B cell (primary cell): ENCODE measurements around the gene NACAD. TPM values are rescaled to one million over a fixed set of nuclear protein-coding genes. Genes with fewer than 3 reads are reported as not detected.

ENCODE experiments used
- ATAC-seq: fragments of 200-7000 bp; cut with Tn5 transposase; one replicate; pipeline ENCODE4 v1.10.0; 2021; ENCODE audit warnings: low read depth, mild to moderate bottlenecking, moderate number of reproducible peaks, moderate library complexity
- CTCF ChIA-PET: fragments of 350-600 bp; sonication (Branson Sonifier 250); formaldehyde crosslinking; loops from one replicate; lab custom pipeline; 2021; ENCODE audit warnings: antibody characterized with exemption, inconsistent platforms; lab: Charles Lee
- POLR2A ChIA-PET: fragments of 350-600 bp; sonication (Branson Sonifier 250); formaldehyde crosslinking; loops from one replicate; lab custom pipeline; 2021; ENCODE audit warnings: antibody characterized with exemption; lab: Charles Lee
- DNase-seq: peaks from one replicate; pipeline ENCODE4 v3.0.0; 2013
- H2AFZ ChIP-seq: 2 replicates; pipeline ENCODE4 v1.6.1; 2012; ENCODE audit warnings: mild to moderate bottlenecking, low read depth, low read length; ENCODE audit not compliant: insufficient read depth, poor library complexity, severe bottlenecking
- H3K27ac ChIP-seq, 2 donors: 1 replicate in 1 of 2; 2 replicates in 1 of 2; pipeline ENCODE4 v1.5.1; 2012 to 2013; ENCODE audit warnings: low read length in 2 of 2, mild to moderate bottlenecking in 2 of 2, moderate library complexity in 1 of 2
- H3K27me3 ChIP-seq, 4 experiments: fragments of 200-600 bp in 1 of 4; sonication (generic) in 1 of 4; replicated peaks in 1 of 4; 1 replicate in 2 of 4; 2 replicates in 2 of 4; pipeline versions ENCODE4 v1.6.1 to v1.7.0; 2013 to 2016; ENCODE audit warnings: low read length in 3 of 4, mild to moderate bottlenecking in 2 of 4, mixed read lengths in 1 of 4, moderate library complexity in 1 of 4; ENCODE audit not compliant: insufficient read depth in 4 of 4, control insufficient read depth in 3 of 4; ENCODE audit errors: control extremely low read depth in 1 of 4
- H3K36me3 ChIP-seq, 2 experiments: replicated peaks in 1 of 2; 1 replicate in 1 of 2; 2 replicates in 1 of 2; pipeline versions ENCODE4 v1.6.1 to v1.7.1; 2013; ENCODE audit warnings: low read length in 1 of 2; ENCODE audit not compliant: insufficient read depth in 2 of 2, control insufficient read depth in 1 of 2; ENCODE audit errors: control extremely low read depth in 1 of 2, extremely low read depth in 1 of 2
- H3K4me1 ChIP-seq, 2 donors: fragments of 200-600 bp in 1 of 2; sonication (generic) in 1 of 2; 1 replicate in 1 of 2; 2 replicates in 1 of 2; pipeline versions ENCODE4 v1.5.1 to v1.6.1; 2013 to 2017; ENCODE audit warnings: low read length in 2 of 2; ENCODE audit not compliant: control insufficient read depth in 2 of 2, insufficient read depth in 2 of 2
- H3K4me2 ChIP-seq: replicated peaks from 2 replicates; pipeline ENCODE3; 2012; ENCODE audit warnings: mild to moderate bottlenecking, low read depth, low read length; ENCODE audit not compliant: poor library complexity, severe bottlenecking
- H3K4me3 ChIP-seq, 5 experiments: fragments of 200-600 bp in 1 of 5; sonication (generic) in 1 of 5; 1 replicate in 3 of 5; 2 replicates in 2 of 5; pipeline versions ENCODE4 v1.5.1 to v1.7.0; 2011 to 2016; ENCODE audit warnings: low read length in 4 of 5, mild to moderate bottlenecking in 4 of 5, low read depth in 2 of 5, control low read depth in 1 of 5, moderate library complexity in 1 of 5; ENCODE audit not compliant: insufficient read depth in 1 of 5; ENCODE audit errors: control extremely low read depth in 1 of 5, extremely low read depth in 1 of 5
- H3K79me2 ChIP-seq: fragments of 200-600 bp; sonication (generic); one replicate; pipeline ENCODE4 v1.6.0; 2016; ENCODE audit warnings: low read length; ENCODE audit not compliant: control insufficient read depth, insufficient read depth
- H3K9ac ChIP-seq: fragments of 200-600 bp; sonication (generic); 2 replicates; pipeline ENCODE4 v1.6.1; 2017; ENCODE audit warnings: mild to moderate bottlenecking, low read length, moderate library complexity
- H3K9me3 ChIP-seq, 3 donors: one replicate each; pipeline versions ENCODE4 v1.6.1 to v1.7.1; 2013; ENCODE audit warnings: low read length in 2 of 3; ENCODE audit not compliant: control insufficient read depth in 2 of 3, insufficient read depth in 1 of 3; ENCODE audit errors: control extremely low read depth in 1 of 3
- H4K20me1 ChIP-seq: 2 replicates; pipeline ENCODE4 v1.6.0; 2012; ENCODE audit warnings: mild to moderate bottlenecking, low read length; ENCODE audit not compliant: insufficient read depth, control insufficient read depth, poor library complexity, severe bottlenecking
- H3K27ac Mint-ChIP-seq: one replicate; pipeline ENCODE4 v1.8.0; 2021; ENCODE audit warnings: mixed read lengths
- H3K27me3 Mint-ChIP-seq: one replicate; pipeline ENCODE4 v1.8.0; 2021; ENCODE audit warnings: mixed read lengths
- H3K4me1 Mint-ChIP-seq: one replicate; pipeline ENCODE4 v1.8.0; 2021; ENCODE audit warnings: mixed read lengths
- H3K4me3 Mint-ChIP-seq: one replicate; pipeline ENCODE4 v1.8.0; 2021; ENCODE audit warnings: mixed read lengths
- H3K9me3 Mint-ChIP-seq: one replicate; pipeline ENCODE4 v1.8.0; 2022; ENCODE audit warnings: mixed read lengths; ENCODE audit not compliant: insufficient read depth
- CTCF ChIP-seq: fragments of 200-600 bp; IDR thresholded peaks from one replicate; pipeline ENCODE4 v1.8.0; 2022; ENCODE audit warnings: antibody characterized with exemption, mild to moderate bottlenecking
- EZH2 ChIP-seq: IDR thresholded peaks from 2 replicates; pipeline ENCODE4 v1.6.1; 2012; ENCODE audit warnings: borderline replicate concordance, low read depth, mild to moderate bottlenecking, moderate library complexity, low read length; ENCODE audit not compliant: insufficient read depth, poor library complexity, severe bottlenecking
- WGBS: methylation state at CpG from one replicate; pipeline ENCODE4 v1.1.5; 2013; ENCODE audit warnings: missing lambda C conversion rate; ENCODE audit not compliant: insufficient coverage; 5-methylcytosine and 5-hydroxymethylcytosine counted together
- intact Hi-C: fragments of 100-400 bp; cut with micrococcal nuclease; formaldehyde crosslinking; loops from one replicate; pipeline ENCODE4 v1.10.0; 2022
- polyA plus RNA-seq: library from polyadenylated mRNA; depleted of rRNA; stranded (reverse); fragments of >200 nt; gene quantifications from 2 replicates; pipeline ENCODE4 v1.2.3, GENCODE V29; 2012
- total RNA-seq, 2 donors: library from RNA; stranded (reverse); fragments of 120-200 nt in 1 of 2; gene quantifications; 1 replicate in 1 of 2; 2 replicates in 1 of 2; pipeline versions ENCODE4 v1.2.3 to v1.2.4, GENCODE V29; 2013 to 2022

Gene NACAD
- total and polyA plus RNA-seq, 2 donors (not counting 1 experiment from before 2014, with no cell fraction given), result 0.04 to 0.49 TPM

- H3K27ac Mint-ChIP-seq, result no peak overlapping the region
- Histone ChIP-seq H3K36me3 (peaks cover 0 to 66% of the 10 kb centered on the region in 2 experiments), H3K27me3 (no peaks in the 10 kb centered on the region), H2AFZ (no peak overlapping the region), H3K4me2 (no peak overlapping the region), H3K9me3 (no peaks in the 10 kb centered on the region), H3K4me3 (no peak overlapping the region), H3K79me2 (peaks cover 10% of the 10 kb centered on the region), H3K4me1 (no peaks in the 10 kb centered on the region), H3K9ac (no peak overlapping the region), H3K27ac (no peak overlapping the region), H4K20me1 (peaks cover 80% of the 10 kb centered on the region)
- ChIA-PET POLR2A (no interaction called here), CTCF (no interaction called here)
- no peak overlapping the region for H3K4me3 Mint-ChIP-seq
- no peaks in the 10 kb centered on the region for H3K9me3 Mint-ChIP-seq
- DNase-seq (no peak), ATAC-seq (no peak)
- WGBS, result 100% methylated on average over 1 of the region's 1 CpG
- TF ChIP-seq EZH2, result no peak
- no peak for TF ChIP-seq CTCF
- no peaks in the 10 kb centered on the region for H3K4me1 Mint-ChIP-seq
- intact Hi-C loops, result no loop called here
- H3K27me3 Mint-ChIP-seq, result no peaks in the 10 kb centered on the region
Observed at GRCh38 chr7:45075355-45075644, 13.5 kb downstream of the NACAD start.

GRCh38 chr7:45074528-45075354 is 14.0 kb downstream of the NACAD start:
- Mint-ChIP-seq H3K27ac (no peak overlapping the region), H3K4me3 (no peak overlapping the region), H3K9me3 (no peaks in the 10 kb centered on the region), H3K27me3 (no peaks in the 10 kb centered on the region), H3K4me1 (no peaks in the 10 kb centered on the region)
- Histone ChIP-seq H3K36me3 (peaks cover 0 to 72% of the 10 kb centered on the region in 2 experiments), H3K4me2 (no peak overlapping the region), H3K27me3 (no peaks in the 10 kb centered on the region), H3K79me2 (peaks cover 15% of the 10 kb centered on the region), H3K9me3 (no peaks in the 10 kb centered on the region), H3K9ac (no peak overlapping the region), H2AFZ (no peak overlapping the region), H3K4me1 (no peaks in the 10 kb centered on the region), H4K20me1 (peaks cover 86% of the 10 kb centered on the region), H3K27ac (no peak overlapping the region), H3K4me3 (no peak overlapping the region)
- intact Hi-C loops, result no loop called here
- TF ChIP-seq CTCF, result no peak
- no peak for TF ChIP-seq EZH2
- ATAC-seq (no peak), DNase-seq (no peak)
- WGBS, result 88% methylated on average over 16 of the region's 16 CpGs
- ChIA-PET CTCF (no interaction called here), POLR2A (no interaction called here)
